H9 (cell line): ENCODE data around the gene INSIG1. TPM values are rescaled to one million over a fixed set of nuclear protein-coding genes. Genes with fewer than 3 reads are reported as not detected.

Experiments
- DNase-seq: peaks from one replicate; pipeline ENCODE4 v3.0.0-alpha.2; 2017
- H2AFZ ChIP-seq: one replicate; pipeline ENCODE4 v1.6.1; 2013; ENCODE audit warnings: mild to moderate bottlenecking, low read length, control low read depth, moderate library complexity
- H2AK5ac ChIP-seq: 2 replicates; pipeline ENCODE4 v1.6.1; 2013; ENCODE audit warnings: low read length, control low read depth, mixed read lengths; ENCODE audit not compliant: insufficient read length
- H2BK120ac ChIP-seq: one replicate; pipeline ENCODE4 v1.6.1; 2013; ENCODE audit warnings: low read depth, mild to moderate bottlenecking, low read length, control low read depth, inconsistent platforms; ENCODE audit not compliant: poor library complexity, severe bottlenecking
- H2BK12ac ChIP-seq: 2 replicates; pipeline ENCODE4 v1.6.1; 2013; ENCODE audit warnings: low read length, control low read depth, mixed read lengths, low read depth; ENCODE audit not compliant: insufficient read length
- H2BK15ac ChIP-seq: 2 replicates; pipeline ENCODE4 v1.6.1; 2013; ENCODE audit warnings: low read depth, low read length, control low read depth
- H2BK20ac ChIP-seq: one replicate; pipeline ENCODE4 v1.6.1; 2013; ENCODE audit warnings: low read depth, mild to moderate bottlenecking, low read length, control low read depth, inconsistent platforms; ENCODE audit not compliant: poor library complexity, severe bottlenecking
- H2BK5ac ChIP-seq: 2 replicates; pipeline ENCODE4 v1.6.1; 2013; ENCODE audit warnings: low read length, control low read depth, mixed read lengths; ENCODE audit not compliant: insufficient read length
- H3K14ac ChIP-seq: 2 replicates; pipeline ENCODE4 v1.6.1; 2013; ENCODE audit warnings: low read length, control low read depth; ENCODE audit not compliant: insufficient read depth
- H3K18ac ChIP-seq: 2 replicates; pipeline ENCODE4 v1.6.1; 2013; ENCODE audit warnings: low read depth, mild to moderate bottlenecking, mixed read lengths, low read length, control low read depth; ENCODE audit not compliant: insufficient read length
- H3K23ac ChIP-seq: 2 replicates; pipeline ENCODE4 v1.6.1; 2013; ENCODE audit warnings: low read length, control low read depth, mixed read lengths, low read depth; ENCODE audit not compliant: insufficient read length
- H3K23me2 ChIP-seq: 2 replicates; pipeline ENCODE4 v1.6.1; 2013; ENCODE audit warnings: low read depth, mild to moderate bottlenecking, mixed read lengths, low read length, control low read depth; ENCODE audit not compliant: insufficient read length, poor library complexity, severe bottlenecking
- H3K27ac ChIP-seq: 2 replicates; pipeline ENCODE4 v1.5.1; 2013; ENCODE audit warnings: low read length, control low read depth, mixed read lengths, low read depth; ENCODE audit not compliant: insufficient read length
- H3K27me3 ChIP-seq: 2 replicates; pipeline ENCODE4 v1.6.1; 2013; ENCODE audit warnings: low read length, control low read depth, inconsistent platforms; ENCODE audit not compliant: insufficient read depth
- H3K4ac ChIP-seq: 2 replicates; pipeline ENCODE4 v1.6.1; 2013; ENCODE audit warnings: low read depth, mild to moderate bottlenecking, control low read depth, inconsistent platforms, low read length, moderate library complexity
- H3K4me1 ChIP-seq: 2 replicates; pipeline ENCODE4 v1.6.1; 2013; ENCODE audit warnings: low read length, control low read depth, inconsistent platforms; ENCODE audit not compliant: insufficient read depth
- H3K4me2 ChIP-seq: 2 replicates; pipeline ENCODE4 v1.6.1; 2013; ENCODE audit warnings: low read length, control low read depth, mixed read lengths; ENCODE audit not compliant: insufficient read length, insufficient read depth
- H3K56ac ChIP-seq: 2 replicates; pipeline ENCODE4 v1.6.1; 2013; ENCODE audit warnings: low read depth, mild to moderate bottlenecking, mixed read lengths, low read length, control low read depth; ENCODE audit not compliant: insufficient read length
- H3K79me1 ChIP-seq: 2 replicates; pipeline ENCODE4 v1.6.1; 2013; ENCODE audit warnings: low read depth, mild to moderate bottlenecking, moderate library complexity, low read length, control low read depth, inconsistent platforms; ENCODE audit not compliant: insufficient read depth, poor library complexity, severe bottlenecking
- H3K79me2 ChIP-seq: 2 replicates; pipeline ENCODE4 v1.6.1; 2013; ENCODE audit warnings: low read length, control low read depth, inconsistent platforms; ENCODE audit not compliant: insufficient read depth
- H3K9ac ChIP-seq: 2 replicates; pipeline ENCODE4 v1.6.1; 2013; ENCODE audit warnings: low read length, control low read depth, mixed read lengths; ENCODE audit not compliant: insufficient read length; ENCODE audit errors: extremely low read depth
- H3K9me3 ChIP-seq: one replicate; pipeline ENCODE4 v1.6.1; 2013; ENCODE audit warnings: low read depth, low read length, inconsistent platforms; ENCODE audit not compliant: control insufficient read depth
- H3T11ph ChIP-seq: one replicate; pipeline ENCODE4 v1.6.1; 2013; ENCODE audit warnings: mild to moderate bottlenecking, low read length, control low read depth, inconsistent platforms
- H4K20me1 ChIP-seq: one replicate; pipeline ENCODE4 v1.6.1; 2013; ENCODE audit not compliant: control insufficient read depth, insufficient read length, insufficient read depth
- H4K5ac ChIP-seq: 2 replicates; pipeline ENCODE4 v1.6.1; 2013; ENCODE audit warnings: low read depth, mild to moderate bottlenecking, mixed read lengths, low read length, control low read depth; ENCODE audit not compliant: insufficient read length
- H4K8ac ChIP-seq: replicated peaks from 2 replicates; pipeline ENCODE4 v1.6.1; 2013; ENCODE audit warnings: low read length, control low read depth, mixed read lengths, low read depth; ENCODE audit not compliant: insufficient read length
- H4K91ac ChIP-seq: 2 replicates; pipeline ENCODE4 v1.6.1; 2013; ENCODE audit warnings: low read depth, mild to moderate bottlenecking, moderate library complexity, mixed read lengths, low read length, control low read depth; ENCODE audit not compliant: insufficient read length
- H3K27ac Mint-ChIP-seq, 3 experiments: 2 replicates in 2 of 3; 3 replicates in 1 of 3; pipeline ENCODE4 v1.8.0; 2020 to 2021; ENCODE audit warnings: mixed read lengths in 3 of 3, mild to moderate bottlenecking in 1 of 3, moderate library complexity in 1 of 3
- H3K27me3 Mint-ChIP-seq: 2 replicates; pipeline ENCODE4 v1.8.0; 2021; ENCODE audit warnings: low read depth, mild to moderate bottlenecking, moderate library complexity, mixed read lengths
- H3K36me3 Mint-ChIP-seq, 3 experiments: 2 replicates in 2 of 3; 3 replicates in 1 of 3; pipeline ENCODE4 v1.8.0; 2020 to 2021; ENCODE audit warnings: low read depth in 3 of 3, mixed read lengths in 3 of 3; ENCODE audit not compliant: insufficient read depth in 1 of 3
- H3K4me1 Mint-ChIP-seq, 2 experiments: 2 replicates each; pipeline ENCODE4 v1.8.0; 2020; ENCODE audit warnings: mixed read lengths in 2 of 2
- H3K4me3 Mint-ChIP-seq, 2 experiments: 2 replicates in 1 of 2; 3 replicates in 1 of 2; pipeline ENCODE4 v1.8.0; 2020 to 2021; ENCODE audit warnings: mild to moderate bottlenecking in 2 of 2, mixed read lengths in 2 of 2, moderate library complexity in 1 of 2
- H3K9me3 Mint-ChIP-seq, 2 experiments: 2 replicates in 1 of 2; 3 replicates in 1 of 2; pipeline ENCODE4 v1.8.0; 2020; ENCODE audit warnings: mild to moderate bottlenecking in 2 of 2, mixed read lengths in 2 of 2, moderate library complexity in 1 of 2
- WGBS: extraction: QIAGEN DNeasy Blood & Tissue Kit; methylation state at CpG from one replicate; pipeline ENCODE4 v1.1.7; 2013; ENCODE audit warnings: missing lambda C conversion rate, low lambda C conversion rate, mixed read lengths; ENCODE audit not compliant: insufficient read length; ENCODE audit errors: extremely low coverage; 5-methylcytosine and 5-hydroxymethylcytosine counted together
- total RNA-seq: library from RNA; stranded (reverse); gene quantifications from 2 replicates; pipeline ENCODE4 v1.2.1, GENCODE V29; 2021
- TF ChIP-seq, protein P1 (sequence below): fragments of 200-600 bp; sonication (generic); conservative IDR thresholded peaks from 3 replicates; pipeline ENCODE4 v1.8.0; 2021; ENCODE audit warnings: antibody characterized with exemption, mild to moderate bottlenecking

Gene INSIG1
- total RNA-seq, 1 experiment from 2014 or later = 23.3 TPM

DNA sequence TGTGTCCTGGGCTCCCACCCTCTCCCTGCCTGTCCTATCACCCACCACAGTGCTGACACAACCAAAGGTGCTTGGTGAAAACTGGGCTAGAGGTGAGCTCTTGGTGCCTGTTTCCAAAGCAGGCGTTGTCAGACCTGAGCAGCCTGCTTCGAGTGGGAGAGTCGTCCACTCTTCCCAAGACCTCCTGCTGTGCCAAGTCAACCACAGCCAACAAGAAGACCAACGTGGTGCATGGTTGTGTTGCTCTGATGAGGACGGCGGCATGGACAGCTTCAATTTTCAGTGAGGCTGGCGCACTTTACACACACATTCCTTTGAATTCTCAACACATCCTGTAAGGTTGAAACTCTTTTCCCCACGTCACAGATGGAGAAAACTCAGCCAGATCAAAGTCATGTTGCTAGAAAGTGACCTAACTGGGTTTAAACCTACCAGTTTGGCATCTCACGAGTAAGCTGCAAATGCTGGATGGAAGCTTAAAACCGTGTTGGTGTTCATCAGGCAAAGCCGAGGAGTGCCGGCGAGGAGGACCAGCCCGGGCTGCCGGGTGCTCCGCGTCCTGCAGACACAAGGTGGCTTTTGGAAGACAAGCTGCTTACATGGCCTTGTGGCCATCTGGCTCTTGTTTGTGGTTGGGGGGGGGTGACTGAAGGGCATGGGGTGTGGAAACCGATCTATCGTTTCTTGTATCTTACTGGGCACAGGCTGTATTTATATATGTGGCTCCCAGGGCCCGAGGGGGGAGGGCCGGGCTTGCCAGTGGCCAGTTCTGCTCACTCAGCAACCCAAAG is 39.3 kb downstream of the INSIG1 start:
- Histone ChIP-seq H3K79me2 (no peaks in the 10 kb centered on the region), H3K18ac (no peak overlapping the region), H2BK5ac (no peak overlapping the region), H3K23ac (no peak overlapping the region), H4K8ac (no peak overlapping the region), H3K14ac (no peak overlapping the region), H4K91ac (no peak overlapping the region), H2AK5ac (no peak overlapping the region), H2AFZ (no peak overlapping the region), H2BK15ac (no peak overlapping the region), H3K9ac (no peak overlapping the region), H3K27ac (no peak overlapping the region), H4K5ac (no peak overlapping the region), H4K20me1 (no peaks in the 10 kb centered on the region), H3K4me2 (no peak overlapping the region), H3K9me3 (no peaks in the 10 kb centered on the region), H3K56ac (no peak overlapping the region), H3K4me1 (no peaks in the 10 kb centered on the region), H3K27me3 (no peaks in the 10 kb centered on the region; the same call in 1 of the 2 replicates), H2BK12ac (no peak overlapping the region), H3K4ac (no peak overlapping the region), H3T11ph (no peak overlapping the region), H2BK120ac (no peak overlapping the region), H2BK20ac (no peak overlapping the region), H3K23me2 (no peaks in the 10 kb centered on the region), H3K79me1 (no peaks in the 10 kb centered on the region)
- H3K4me3 Mint-ChIP-seq = no peak overlapping the region
- H3K4me1 Mint-ChIP-seq = no peaks in the 10 kb centered on the region
- H3K36me3 Mint-ChIP-seq = peaks cover 0 to 5% (median 0%) of the 10 kb centered on the region in 3 experiments; a peak in 2 of 7 replicates
- TF ChIP-seq, protein P1, sequence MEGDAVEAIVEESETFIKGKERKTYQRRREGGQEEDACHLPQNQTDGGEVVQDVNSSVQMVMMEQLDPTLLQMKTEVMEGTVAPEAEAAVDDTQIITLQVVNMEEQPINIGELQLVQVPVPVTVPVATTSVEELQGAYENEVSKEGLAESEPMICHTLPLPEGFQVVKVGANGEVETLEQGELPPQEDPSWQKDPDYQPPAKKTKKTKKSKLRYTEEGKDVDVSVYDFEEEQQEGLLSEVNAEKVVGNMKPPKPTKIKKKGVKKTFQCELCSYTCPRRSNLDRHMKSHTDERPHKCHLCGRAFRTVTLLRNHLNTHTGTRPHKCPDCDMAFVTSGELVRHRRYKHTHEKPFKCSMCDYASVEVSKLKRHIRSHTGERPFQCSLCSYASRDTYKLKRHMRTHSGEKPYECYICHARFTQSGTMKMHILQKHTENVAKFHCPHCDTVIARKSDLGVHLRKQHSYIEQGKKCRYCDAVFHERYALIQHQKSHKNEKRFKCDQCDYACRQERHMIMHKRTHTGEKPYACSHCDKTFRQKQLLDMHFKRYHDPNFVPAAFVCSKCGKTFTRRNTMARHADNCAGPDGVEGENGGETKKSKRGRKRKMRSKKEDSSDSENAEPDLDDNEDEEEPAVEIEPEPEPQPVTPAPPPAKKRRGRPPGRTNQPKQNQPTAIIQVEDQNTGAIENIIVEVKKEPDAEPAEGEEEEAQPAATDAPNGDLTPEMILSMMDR = no peak
- no CpG with 5 or more reads among the region's 21 CpGs for WGBS
- H3K27me3 Mint-ChIP-seq = peaks cover 11% of the 10 kb centered on the region
- no peak overlapping the region for H3K27ac Mint-ChIP-seq
- DNase-seq = no peak
- peaks cover 0 to 5% of the 10 kb centered on the region in 2 experiments; a peak in 2 of 5 replicates for H3K9me3 Mint-ChIP-seq
